Erythroblast (primary cell): Measurements from ENCODE around the gene JAK3.

ENCODE experiments used
- GATA1 ChIP-seq: IDR thresholded peaks from 2 replicates; pipeline ENCODE4 v1.6.1; 2011; ENCODE audit warnings: low read depth, mild to moderate bottlenecking, control low read depth, low read length, moderate library complexity
- POLR2A ChIP-seq: IDR thresholded peaks from 2 replicates; pipeline ENCODE4 v1.6.1; 2011; ENCODE audit warnings: mild to moderate bottlenecking, low read length

DNA sequence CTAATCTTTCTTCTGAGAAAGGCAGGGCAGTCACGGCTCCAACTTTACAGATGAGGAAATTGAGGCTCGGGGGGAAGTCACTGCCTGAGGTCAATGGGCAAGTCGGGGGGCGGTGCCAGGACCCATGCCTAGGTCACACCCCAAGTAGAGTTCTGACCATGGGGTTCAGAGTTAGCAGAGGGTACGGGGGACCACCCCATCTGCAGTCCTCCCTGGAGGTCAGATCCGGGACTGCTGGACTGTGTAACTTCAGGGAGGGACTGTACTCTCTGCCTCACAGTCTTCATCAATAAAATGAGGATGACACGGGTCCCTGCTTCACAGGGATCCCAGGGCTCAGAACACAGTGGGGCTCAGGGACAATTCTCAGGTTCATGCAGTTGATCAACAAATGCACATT is 31.7 kb upstream of the JAK3 start:
- no peak for TF ChIP-seq POLR2A
- TF ChIP-seq GATA1 = no peak
